Measurements from ENCODE around the gene BMPR1A.

DNA sequence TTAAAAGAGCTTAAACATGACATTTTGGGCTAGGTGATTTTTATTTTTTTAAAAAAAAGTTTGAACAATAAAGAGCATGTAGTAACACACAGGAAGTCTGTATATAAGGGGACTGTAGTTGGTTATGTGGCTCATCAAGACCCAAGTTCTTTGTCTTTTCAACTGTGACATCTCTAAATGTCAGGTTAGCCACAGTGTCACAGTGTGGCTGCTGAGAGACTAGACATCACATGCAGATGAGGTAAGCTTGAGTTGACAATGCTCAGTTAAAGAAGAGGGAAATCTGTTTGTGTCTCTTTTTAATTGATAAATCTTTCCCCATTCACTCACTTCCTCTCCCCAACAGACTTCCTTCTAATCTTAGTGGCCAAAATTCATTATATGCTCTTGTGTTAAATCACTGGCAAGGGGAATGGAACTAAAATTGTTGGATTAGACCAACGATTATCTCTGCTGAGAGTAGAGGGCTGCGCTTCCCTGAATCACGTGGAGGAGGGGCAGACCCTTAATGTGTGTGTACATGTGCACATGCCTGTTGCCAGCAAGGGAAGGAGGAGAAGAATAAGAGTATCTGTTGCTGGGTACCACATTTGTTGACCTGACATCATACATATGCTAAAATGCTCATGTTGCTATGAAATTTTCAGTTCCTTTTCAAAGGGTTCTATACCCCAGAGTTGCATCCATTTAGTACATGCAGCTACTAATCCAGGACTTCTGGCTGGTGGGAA is 122.7 kb downstream of the BMPR1A start:
- no peak for TF ChIP-seq NR3C1 (CRISPR knock-in tag; IDR thresholded peaks at IDR 0.05)
- no peak for TF ChIP-seq SIN3A (IDR thresholded peaks at IDR 0.05; ENCODE audit: borderline replicate concordance, low read depth, low read length)
- no peak for TF ChIP-seq MTF1 (CRISPR knock-in tag; IDR thresholded peaks at IDR 0.05)
- TF ChIP-seq YY1 (IDR thresholded peaks at IDR 0.05; ENCODE audit: insufficient read depth, insufficient replicate concordance, low read depth, low read length) = no peak
- TF ChIP-seq ZNF263 (CRISPR knock-in tag; IDR thresholded peaks at IDR 0.05) = no peak

Data from HepG2 (cell line).